ENCODE results near the gene XPOT. TPM values are rescaled to one million over a fixed set of nuclear protein-coding genes. Genes with fewer than 3 reads are reported as not detected.

XPOT gene
- total RNA-seq, 4 donors from 2014 or later: 23.6 to 75.4 (median 54.1) TPM

GRCh38 chr12:64451687-64452558 lies 47.7 kb downstream of the XPOT start, which contains the start of gene TBK1:
Gene TBK1, plus strand, starts transcription at chr12:64452120. Its CDS starts 3,751 bp downstream, at chr12:64455871.
- H3K4me3 ChIP-seq: peak within 1 kb of the TSS; percentile 93 to 97
- peak within 1 kb of the TSS; percentile 94 to 98 for H3K27ac ChIP-seq
- no peaks in the 10 kb centered on the region for H3K36me3 ChIP-seq
- H3K27me3 ChIP-seq: no peaks in the 10 kb centered on the region
- peak; percentile 82 to 91 for TF ChIP-seq POLR2A (IDR thresholded peaks at IDR 0.05)
- TF ChIP-seq CTCF (IDR thresholded peaks at IDR 0.05): peak in 3 of 4 experiments; percentile 6 to 20 (median 19)
- intact Hi-C loops (cut with DNase I; ENCODE audit: low total_unique reads): no loop called here
- H3K4me1 ChIP-seq: peaks cover 0 to 5% of the 10 kb centered on the region in 2 donors
- no peaks in the 10 kb centered on the region for H3K9me3 ChIP-seq
- peak; percentile 86 to 91 for DNase-seq

GRCh38 chr12:64452559-64453329 lies 48.6 kb downstream of the XPOT start:
- no peak for DNase-seq
- Histone ChIP-seq H3K27ac (peak overlapping the region; percentile 94 to 98), H3K27me3 (no peaks in the 10 kb centered on the region), H3K9me3 (no peaks in the 10 kb centered on the region), H3K4me3 (peak overlapping the region; percentile 93 to 97), H3K36me3 (no peaks in the 10 kb centered on the region), H3K4me1 (peaks cover 0 to 5% of the 10 kb centered on the region in 2 donors)
- TF ChIP-seq POLR2A (IDR thresholded peaks at IDR 0.05): peak in 1 of 2 donors; percentile 16
- no peak for TF ChIP-seq CTCF (IDR thresholded peaks at IDR 0.05)
- intact Hi-C loops (cut with DNase I; ENCODE audit: low total_unique reads): no loop called here

- Histone ChIP-seq H3K27ac (no peak overlapping the region), H3K4me3 (no peak overlapping the region), H3K9me3 (no peaks in the 10 kb centered on the region), H3K4me1 (peaks cover 4 to 5% of the 10 kb centered on the region in 2 donors), H3K27me3 (no peaks in the 10 kb centered on the region), H3K36me3 (no peaks in the 10 kb centered on the region)
- no peak for DNase-seq
- no peak for TF ChIP-seq POLR2A (IDR thresholded peaks at IDR 0.05)
- TF ChIP-seq CTCF (IDR thresholded peaks at IDR 0.05): no peak
- intact Hi-C loops (cut with DNase I; ENCODE audit: low total_unique reads): no loop called here
Observed at GRCh38 chr12:64455506-64455905, 51.3 kb downstream of the XPOT start.

GRCh38 chr12:64456119-64456518 lies 51.9 kb downstream of the XPOT start:
- H3K4me1 ChIP-seq: peaks cover 3 to 4% of the 10 kb centered on the region in 2 donors
- H3K27me3 ChIP-seq: no peaks in the 10 kb centered on the region
- intact Hi-C loops (cut with DNase I; ENCODE audit: low total_unique reads): no loop called here
- no peak for TF ChIP-seq POLR2A (IDR thresholded peaks at IDR 0.05)
- TF ChIP-seq CTCF (IDR thresholded peaks at IDR 0.05): no peak
- H3K27ac ChIP-seq: no peak overlapping the region
- no peaks in the 10 kb centered on the region for H3K36me3 ChIP-seq
- H3K4me3 ChIP-seq: no peak overlapping the region
- no peaks in the 10 kb centered on the region for H3K9me3 ChIP-seq
- no peak for DNase-seq
